GM18499 (cell line): Measurements from ENCODE around the gene TRIM7.
"Not testable (repeated sequence)": the region's sequence is repeated elsewhere in the genome, so short reads cannot be mapped to it uniquely, and the experiment has no call there.

ENCODE experiments used
- ATAC-seq: cut with Tn5 transposase; IDR thresholded peaks from one replicate; pipeline ENCODE4 v1.9.1; 2021; ENCODE audit warnings: moderate number of reproducible peaks; ENCODE audit not compliant: insufficient read depth, unreplicated experiment

TRIM7 gene

GRCh38 chr5:181214249-181214648 is 9.3 kb upstream of the TRIM7 start:
- not testable (repeated sequence) for ATAC-seq

- ATAC-seq = no peak
These were observed 7.9 kb upstream of the TRIM7 start for GRCh38 chr5:181212934-181213333.

- ATAC-seq = no peak
These were observed 7.1 kb upstream of the TRIM7 start for GRCh38 chr5:181212080-181212479.

- no peak for ATAC-seq
These were observed 6.2 kb upstream of the TRIM7 start for GRCh38 chr5:181211208-181211607.

GRCh38 chr5:181210698-181211097 is 5.7 kb upstream of the TRIM7 start:
- ATAC-seq = not testable (repeated sequence)

GRCh38 chr5:181210148-181210547 is 5.2 kb upstream of the TRIM7 start:
- ATAC-seq = not testable (repeated sequence)

GRCh38 chr5:181209006-181209405 is 4.0 kb upstream of the TRIM7 start:
- not testable (repeated sequence) for ATAC-seq

GRCh38 chr5:181207960-181208253 is 2.9 kb upstream of the TRIM7 start:
- ATAC-seq = no peak

GRCh38 chr5:181207214-181207959 is 2.4 kb upstream of the TRIM7 start:
- no peak for ATAC-seq

- no peak for ATAC-seq
These were observed 1.0 kb upstream of the TRIM7 start for GRCh38 chr5:181205761-181206649.

- no peak for ATAC-seq
These were observed 727 bp downstream of the TRIM7 start for GRCh38 chr5:181204113-181204825.

GRCh38 chr5:181203777-181204112 is 1.3 kb downstream of the TRIM7 start:
- no peak for ATAC-seq

- ATAC-seq = no peak
These were observed 1.8 kb downstream of the TRIM7 start for GRCh38 chr5:181203093-181203711.

GRCh38 chr5:181200816-181201215 is 4.2 kb downstream of the TRIM7 start:
- no peak for ATAC-seq

GRCh38 chr5:181199881-181200638 is 4.9 kb downstream of the TRIM7 start:
- no peak for ATAC-seq

- ATAC-seq = peak; percentile 41
These were observed 6.0 kb downstream of the TRIM7 start for GRCh38 chr5:181198905-181199519.

- ATAC-seq = no peak
These were observed 6.8 kb downstream of the TRIM7 start for GRCh38 chr5:181198106-181198685.

- ATAC-seq = no peak
These were observed 7.6 kb downstream of the TRIM7 start for GRCh38 chr5:181197326-181197951.
